DMS114 treated with DMSO at 0.1 percent for 48 hours (cell line): Measurements from ENCODE around the gene SIRT7.

Experiments used
- DNase-seq: peaks from one replicate; lab custom pipeline; 2025; ENCODE audit not compliant: unreplicated experiment; lab: John Stamatoyannopoulos, UW

The SIRT7 gene

DNA sequence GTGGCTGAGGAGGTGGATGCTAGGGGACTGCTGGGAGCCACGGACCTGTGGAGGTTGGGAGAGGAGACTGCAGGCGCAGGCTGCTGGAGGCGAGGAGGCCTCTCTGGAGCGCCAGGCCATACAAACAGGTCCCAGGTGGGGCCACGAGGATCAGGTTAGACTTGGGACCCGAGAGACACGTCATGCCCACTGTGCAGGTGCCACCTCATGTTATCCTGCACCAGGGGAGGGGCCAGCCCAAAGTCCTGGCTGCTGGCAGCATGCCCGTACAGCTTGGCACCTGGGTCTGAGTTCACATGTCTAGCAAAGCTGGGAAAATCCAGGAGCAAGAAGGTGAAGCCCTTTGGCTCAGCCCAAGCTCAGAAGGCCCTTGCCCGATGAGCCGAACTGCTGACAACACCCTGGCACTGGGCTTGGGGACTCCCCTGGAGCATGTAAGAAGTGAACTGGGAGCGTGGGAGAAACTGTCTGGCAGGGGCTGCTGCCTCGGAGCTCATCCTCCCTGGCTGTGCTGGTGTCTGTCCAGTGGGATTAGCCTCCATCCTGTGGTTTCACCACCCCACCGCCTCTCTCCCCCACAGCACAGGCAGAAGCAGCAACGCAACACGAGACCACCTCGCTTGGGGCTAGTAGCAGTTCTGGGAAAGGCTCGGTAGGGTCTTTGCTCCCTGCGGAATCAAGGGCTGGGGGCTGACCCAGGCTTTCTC lies 52.1 kb downstream of the SIRT7 start:
- no peak for DNase-seq

DNA sequence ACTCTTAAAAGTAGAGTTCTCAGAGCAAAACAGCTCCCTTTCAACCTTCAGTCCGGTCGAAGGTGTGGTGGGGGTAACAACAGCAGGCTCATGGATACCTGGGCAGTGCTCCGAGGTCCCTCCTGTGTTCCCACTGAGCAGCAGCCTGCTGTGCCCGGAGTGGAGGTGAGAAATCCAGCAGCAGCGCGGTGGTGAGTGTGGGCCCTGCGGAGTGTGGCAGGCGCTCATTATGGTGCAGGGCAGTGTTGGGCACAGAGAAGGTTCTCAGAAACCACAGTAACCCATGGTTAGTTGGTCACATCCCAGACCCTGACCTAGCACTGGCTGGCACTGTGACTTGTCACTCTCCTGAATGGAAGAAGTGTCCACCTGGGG lies 52.6 kb downstream of the SIRT7 start:
- DNase-seq = no peak

DNA sequence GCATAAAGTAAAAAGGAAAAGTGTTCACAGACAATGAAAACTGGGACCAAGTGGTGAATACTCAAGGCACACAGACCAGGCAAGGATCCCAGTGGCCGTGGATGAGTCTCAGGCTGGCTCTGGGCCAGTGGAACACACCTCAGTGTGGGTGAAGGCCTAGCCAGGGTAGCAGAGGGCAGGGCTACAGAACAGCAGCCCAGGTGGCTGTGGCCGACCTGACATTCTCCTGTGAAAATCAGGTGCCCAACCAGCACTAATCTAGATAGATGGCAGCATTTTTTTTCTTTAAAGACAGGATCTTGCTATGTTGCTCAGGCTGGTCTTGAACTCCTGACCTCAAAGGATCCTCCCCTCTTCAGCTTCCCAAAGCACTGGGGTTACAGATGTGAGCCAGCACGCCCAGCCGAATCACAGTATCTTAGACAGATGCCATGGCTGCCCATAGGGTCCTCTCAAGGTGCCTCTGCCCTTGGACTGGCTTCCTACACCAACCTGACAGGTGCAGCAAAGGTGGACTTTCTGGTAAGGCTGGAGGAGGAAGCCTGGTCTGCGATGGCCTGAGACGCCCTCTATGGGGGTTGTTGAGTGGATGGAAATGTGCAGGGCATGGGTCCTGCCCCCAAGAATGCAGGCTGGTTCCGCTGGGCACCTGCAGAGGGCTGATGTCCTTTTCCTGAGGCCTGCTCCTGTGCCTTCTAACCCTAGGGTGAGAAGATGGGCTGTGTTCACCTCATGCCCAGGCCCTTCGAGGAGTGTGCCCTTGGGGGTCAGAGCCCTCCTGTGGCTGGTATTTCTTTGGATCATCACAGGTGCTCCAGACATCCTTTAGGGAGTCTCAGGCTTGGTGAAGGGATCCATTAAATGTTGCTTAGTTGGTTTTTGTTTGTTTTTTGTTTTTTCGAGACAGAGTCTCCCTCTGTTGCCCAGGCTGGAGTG lies 53.9 kb downstream of the SIRT7 start:
- DNase-seq = no peak

DNA sequence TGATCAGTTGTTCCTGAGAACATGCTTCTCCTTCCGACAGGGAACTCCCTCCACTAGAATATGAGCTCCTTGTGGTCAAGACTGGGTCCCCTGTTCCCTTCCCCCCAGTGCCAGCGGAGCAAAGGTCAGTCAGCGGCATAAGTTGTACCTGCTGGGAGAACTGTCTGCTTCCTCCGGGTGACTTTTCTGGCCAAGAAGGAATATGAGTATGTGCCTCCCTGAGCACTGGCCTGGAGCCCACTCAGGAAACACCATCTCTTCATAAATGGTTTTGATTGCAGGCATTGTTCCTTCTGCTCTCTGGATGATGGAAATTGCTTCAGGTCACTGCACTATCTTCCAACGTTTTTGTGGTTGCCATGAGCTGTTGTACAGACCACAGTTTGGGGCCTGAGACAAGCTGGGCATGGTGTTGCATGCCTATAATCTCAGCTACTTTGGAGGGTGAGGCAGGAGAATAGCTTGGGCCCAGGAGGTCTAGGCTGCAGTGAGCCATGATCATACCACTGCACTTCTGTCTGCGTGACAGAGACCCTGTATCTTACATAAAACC lies 54.8 kb downstream of the SIRT7 start:
- DNase-seq = no peak
